Prostate gland (tissue), 2 donors: ENCODE measurements around the gene NR6A1.
"Not testable (repeated sequence)": the region's sequence is repeated elsewhere in the genome, so short reads cannot be mapped to it uniquely, and the experiment has no call there.

Experiments
- CTCF ChIP-seq, 4 experiments: fragments of 200-600 bp in 2 of 4; fragments of 450-650 bp in 2 of 4; sonication (generic) in 2 of 4; IDR thresholded peaks; 1 replicate in 3 of 4; 2 replicates in 1 of 4; pipeline ENCODE4 v1.5.1; 2016 to 2019; ENCODE audit warnings: antibody characterized with exemption in 4 of 4, mild to moderate bottlenecking in 2 of 4, moderate library complexity in 2 of 4
- POLR2A ChIP-seq: fragments of 450-650 bp; IDR thresholded peaks from one replicate; pipeline ENCODE4 v1.6.1; 2016; ENCODE audit warnings: antibody characterized with exemption, mild to moderate bottlenecking
- POLR2AphosphoS5 ChIP-seq: sonication (generic); formaldehyde crosslinking; IDR thresholded peaks from one replicate; pipeline ENCODE4 v1.6.1; 2017; ENCODE audit warnings: antibody characterized with exemption

GRCh38 chr9:124615840-124616239 lies 155.3 kb downstream of the NR6A1 start:
- TF ChIP-seq CTCF (IDR thresholded peaks at IDR 0.05); POLR2A; POLR2AphosphoS5: not testable (repeated sequence)
